Activated T-helper 9 cell treated with anti-CD3 and anti-CD28 coated beads, Interleukin-2, amount 50 U/mL, for 16 hours (primary cell): ENCODE measurements around the gene GSTK1.

ENCODE experiments used
- DNase-seq: peaks from one replicate; pipeline ENCODE4 v3.0.0-alpha.2; 2020; ENCODE audit warnings: low read depth

Gene GSTK1

GRCh38 chr7:143299346-143299745, 36.1 kb downstream of the GSTK1 start:
- DNase-seq: no peak

- peak; percentile 45 for DNase-seq
Measured at GRCh38 chr7:143299840-143300239, 36.6 kb downstream of the GSTK1 start.

- no peak for DNase-seq
Measured at GRCh38 chr7:143300959-143301935, 38.0 kb downstream of the GSTK1 start.

GRCh38 chr7:143303733-143304132, 40.5 kb downstream of the GSTK1 start:
- DNase-seq: no peak

- no peak for DNase-seq
Measured at GRCh38 chr7:143304938-143305337, 41.7 kb downstream of the GSTK1 start.

- peak; percentile 49 for DNase-seq
Measured at GRCh38 chr7:143305423-143306070, 42.3 kb downstream of the GSTK1 start.

- DNase-seq: no peak
Measured at GRCh38 chr7:143308632-143309031, 45.4 kb downstream of the GSTK1 start.

- no peak for DNase-seq
Measured at GRCh38 chr7:143314127-143314526, 50.9 kb downstream of the GSTK1 start.

- no peak for DNase-seq
Measured at GRCh38 chr7:143315776-143316175, 52.5 kb downstream of the GSTK1 start, which contains the start of gene CLCN1. Gene CLCN1, plus strand, starts transcription at chr7:143316111. Its CDS starts 102 bp downstream, at chr7:143316213.

- DNase-seq: no peak
Measured at GRCh38 chr7:143316492-143316891, 53.3 kb downstream of the GSTK1 start.

- no peak for DNase-seq
Measured at GRCh38 chr7:143318661-143319060, 55.4 kb downstream of the GSTK1 start.
